ENCODE data around the gene ZNF497.

Gene ZNF497

DNA sequence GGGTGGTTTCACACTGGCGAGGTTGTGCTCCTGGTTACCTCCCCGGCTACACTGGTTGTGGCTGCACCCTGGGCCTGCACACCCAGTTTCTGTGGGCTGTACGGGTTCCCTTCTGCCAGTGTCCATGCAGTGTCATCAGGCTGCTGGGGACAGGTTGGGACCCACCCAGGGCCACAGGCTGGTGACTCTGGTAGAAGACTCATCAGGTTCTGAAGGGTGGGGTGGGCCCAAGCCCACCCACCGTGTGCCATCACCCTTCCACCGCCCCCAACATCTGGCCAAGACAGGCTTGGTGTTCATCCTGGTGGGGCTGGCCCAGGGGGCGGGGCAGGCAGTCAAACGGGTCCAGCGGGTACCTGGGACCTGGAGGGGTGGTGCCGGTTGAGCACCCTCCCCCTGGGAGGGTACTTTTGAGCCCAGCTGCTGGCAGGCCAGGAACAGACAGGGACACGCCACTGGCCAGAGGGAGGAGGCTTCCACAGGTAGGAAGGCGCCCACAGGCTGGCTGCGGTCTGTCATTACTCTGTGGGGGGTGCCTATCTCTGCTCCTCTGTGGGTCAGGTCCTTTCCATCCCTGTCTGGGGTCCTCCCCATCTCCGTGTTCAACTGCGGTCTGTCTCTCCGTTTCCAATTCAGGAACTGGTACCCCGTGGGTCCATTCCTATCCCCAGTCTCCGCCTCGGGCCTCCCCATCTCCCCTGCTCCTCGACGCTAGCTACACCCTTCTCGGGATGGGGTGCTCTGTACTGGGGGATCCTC lies 32.8 kb upstream of the ZNF497 start, which contains the start of gene RNF225:
TSS of gene RNF225 (plus strand) at position 437 of the 759 bp plus-strand sequence. CDS start 434 bp downstream, outside the sequence.
- H3K4me2 ChIP-seq (ENCODE audit: low read depth, low read length, poor library complexity, severe bottlenecking) = no peak within 1 kb of the TSS
- peaks cover 25% of the 10 kb centered on the region for H3K79me2 ChIP-seq (ENCODE audit: insufficient read depth, low read length)
- H3F3A ChIP-seq (ENCODE audit: low read depth) = no peaks in the 10 kb centered on the region
- peaks cover 33% of the 10 kb centered on the region; the same call in 1 of the 2 replicates for H3K36me3 ChIP-seq (ENCODE audit: insufficient read depth, low read length)
- H3K9me2 ChIP-seq (replicated peaks; ENCODE audit: low read depth, low read length) = no peaks in the 10 kb centered on the region
- no peaks in the 10 kb centered on the region for H3K9me3 ChIP-seq (ENCODE audit: insufficient read depth, low read depth, low read length)
- H4K20me1 ChIP-seq (ENCODE audit: insufficient read depth, low read length, poor library complexity, severe bottlenecking) = peaks cover 21% of the 10 kb centered on the region
- H3K9ac ChIP-seq (ENCODE audit: low read depth, low read length, poor library complexity, severe bottlenecking) = no peak within 1 kb of the TSS
- no peaks in the 10 kb centered on the region for H3K27me3 ChIP-seq (ENCODE audit: insufficient read depth, low read length, poor library complexity, severe bottlenecking)
- TF ChIP-seq CTCF (conservative IDR thresholded peaks at IDR 0.05; ENCODE audit: low read length) (no peak), EZH2phosphoT487 (IDR thresholded peaks at IDR 0.05; ENCODE audit: borderline replicate concordance) (no peak)
- no peak within 1 kb of the TSS for H2AFZ ChIP-seq (ENCODE audit: low read length)
- H3K4me1 ChIP-seq (ENCODE audit: insufficient read depth, low read length, poor library complexity, severe bottlenecking) = peaks cover 5% of the 10 kb centered on the region
- no peak within 1 kb of the TSS for H3K4me3 ChIP-seq (ENCODE audit: low read length, poor library complexity, severe bottlenecking)

- Histone ChIP-seq H3K36me3 (ENCODE audit: insufficient read depth, low read length) (peaks cover 33% of the 10 kb centered on the region; the same call in 1 of the 2 replicates), H3K9me2 (replicated peaks; ENCODE audit: low read depth, low read length) (no peaks in the 10 kb centered on the region), H3K27me3 (ENCODE audit: insufficient read depth, low read length, poor library complexity, severe bottlenecking) (no peaks in the 10 kb centered on the region), H4K20me1 (ENCODE audit: insufficient read depth, low read length, poor library complexity, severe bottlenecking) (peaks cover 26% of the 10 kb centered on the region), H3K4me3 (ENCODE audit: low read length, poor library complexity, severe bottlenecking) (no peak overlapping the region), H2AFZ (ENCODE audit: low read length) (no peak overlapping the region), H3K79me2 (ENCODE audit: insufficient read depth, low read length) (peaks cover 31% of the 10 kb centered on the region), H3K4me1 (ENCODE audit: insufficient read depth, low read length, poor library complexity, severe bottlenecking) (peaks cover 4% of the 10 kb centered on the region), H3K9me3 (ENCODE audit: insufficient read depth, low read depth, low read length) (no peaks in the 10 kb centered on the region), H3F3A (ENCODE audit: low read depth) (no peaks in the 10 kb centered on the region), H3K4me2 (ENCODE audit: low read depth, low read length, poor library complexity, severe bottlenecking) (no peak overlapping the region), H3K9ac (ENCODE audit: low read depth, low read length, poor library complexity, severe bottlenecking) (no peak overlapping the region)
- TF ChIP-seq CTCF (conservative IDR thresholded peaks at IDR 0.05; ENCODE audit: low read length) (no peak), EZH2phosphoT487 (IDR thresholded peaks at IDR 0.05; ENCODE audit: borderline replicate concordance) (no peak)
These were observed 32.3 kb upstream of the ZNF497 start for GRCh38 chr19:58394821-58395219.

DNA sequence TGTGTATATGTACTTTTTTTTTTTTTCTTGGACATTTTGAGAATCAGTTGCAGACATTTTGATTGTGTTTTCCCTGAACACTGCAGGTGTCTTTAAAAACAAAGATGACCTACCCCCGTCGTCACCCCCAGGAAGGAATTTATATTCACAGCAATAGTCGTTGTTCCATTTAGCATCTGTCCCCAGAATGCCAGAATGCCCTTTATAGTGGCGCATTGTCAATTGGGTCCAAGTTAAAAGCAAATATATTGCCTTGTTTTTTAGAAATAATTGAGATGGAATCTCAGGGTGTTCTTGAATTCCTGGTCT lies 31.1 kb upstream of the ZNF497 start:
- peaks cover 34% of the 10 kb centered on the region for H4K20me1 ChIP-seq (ENCODE audit: insufficient read depth, low read length, poor library complexity, severe bottlenecking)

More for the DNA sequence above, 31.1 kb upstream of the ZNF497 start:
- Histone ChIP-seq H3K9me2 (replicated peaks; ENCODE audit: low read depth, low read length) (no peaks in the 10 kb centered on the region), H3K9ac (ENCODE audit: low read depth, low read length, poor library complexity, severe bottlenecking) (no peak overlapping the region), H3K79me2 (ENCODE audit: insufficient read depth, low read length) (peaks cover 41% of the 10 kb centered on the region), H3K4me3 (ENCODE audit: low read length, poor library complexity, severe bottlenecking) (no peak overlapping the region), H3K36me3 (ENCODE audit: insufficient read depth, low read length) (peaks cover 33% of the 10 kb centered on the region; the same call in 1 of the 2 replicates), H2AFZ (ENCODE audit: low read length) (no peak overlapping the region), H3K9me3 (ENCODE audit: insufficient read depth, low read depth, low read length) (no peaks in the 10 kb centered on the region), H3K27me3 (ENCODE audit: insufficient read depth, low read length, poor library complexity, severe bottlenecking) (no peaks in the 10 kb centered on the region), H3F3A (ENCODE audit: low read depth) (no peaks in the 10 kb centered on the region), H3K4me1 (ENCODE audit: insufficient read depth, low read length, poor library complexity, severe bottlenecking) (peaks cover 9% of the 10 kb centered on the region), H3K4me2 (ENCODE audit: low read depth, low read length, poor library complexity, severe bottlenecking) (no peak overlapping the region)
- TF ChIP-seq CTCF (conservative IDR thresholded peaks at IDR 0.05; ENCODE audit: low read length) (no peak), EZH2phosphoT487 (IDR thresholded peaks at IDR 0.05; ENCODE audit: borderline replicate concordance) (no peak)
